Measurements from ENCODE around the gene KRTAP2-3. TPM values are rescaled to one million over a fixed set of nuclear protein-coding genes. Genes with fewer than 3 reads are reported as not detected.
A peak's percentile ranks its signal among the peaks of the same experiment; 100 is the strongest.

The KRTAP2-3 gene
- total RNA-seq, 1 experiment from 2014 or later, result 6.3 TPM

DNA sequence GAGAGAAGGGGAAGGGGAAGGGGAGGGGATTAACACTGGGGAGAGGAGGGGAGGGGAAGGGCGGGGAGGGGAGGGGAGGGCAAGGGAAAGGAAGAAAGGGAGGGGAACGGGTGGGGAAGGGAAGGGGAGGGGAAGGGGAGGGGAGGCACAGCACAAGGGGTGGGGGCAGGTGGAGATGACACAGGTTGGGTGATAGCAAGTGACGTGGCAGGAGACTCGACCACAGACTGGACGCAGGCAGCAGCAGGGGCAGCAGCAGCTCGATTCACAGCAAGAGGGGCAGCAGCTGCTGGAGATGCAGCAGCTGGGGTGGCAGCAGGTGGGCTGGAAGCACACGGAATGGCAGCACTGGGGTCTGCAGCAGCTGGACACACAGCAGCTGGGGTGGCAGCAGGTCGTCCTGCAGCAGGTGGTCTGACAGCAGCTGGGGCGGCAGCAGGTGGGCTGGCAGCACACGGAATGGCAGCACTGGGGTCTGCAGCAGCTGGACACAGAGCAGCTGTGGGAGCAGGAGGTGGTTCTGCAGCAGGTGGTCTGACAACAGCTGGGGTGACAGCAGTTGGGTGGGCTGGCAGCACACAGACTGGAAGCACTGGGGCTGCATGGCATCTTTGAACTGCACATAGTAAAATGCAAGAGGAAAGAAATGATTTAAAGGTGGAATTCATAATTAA lies 41.8 kb upstream of the KRTAP2-3 start, which contains the start of gene KRTAP4-16:
KRTAP4-16 (minus strand) TSS at position 624 of the 674 bp plus-strand sequence; CDS start at position 624, 0 bp downstream.
- H3K9me2 ChIP-seq (ENCODE audit: insufficient read depth), result no peaks in the 10 kb centered on the region
- intact Hi-C loops (cut with micrococcal nuclease), result no loop called here
- peaks cover 13 to 56% of the 10 kb centered on the region in 2 experiments for H3K4me1 ChIP-seq (ENCODE audit: control insufficient read depth in 1 of 2, insufficient read depth in 2 of 2, low read length in 2 of 2)
- H3K27me3 ChIP-seq (ENCODE audit: insufficient read depth, low read length), result no peaks in the 10 kb centered on the region
- H4K20me1 ChIP-seq (ENCODE audit: insufficient read depth), result no peaks in the 10 kb centered on the region
- H3K36me3 ChIP-seq (ENCODE audit: control insufficient read depth in 1 of 2, insufficient read depth in 2 of 2, low read length in 2 of 2), result peaks cover 0 to 4% of the 10 kb centered on the region in 2 experiments; a peak in 1 of 4 replicates
- no peak for TF ChIP-seq ZNF274 (IDR thresholded peaks at IDR 0.05; ENCODE audit: low read depth, low read length)
- TF ChIP-seq EZH2phosphoT487 (IDR thresholded peaks at IDR 0.05; ENCODE audit: borderline replicate concordance), result no peak
- no peak for TF ChIP-seq POLR2A (IDR thresholded peaks at IDR 0.05; ENCODE audit: borderline replicate concordance, extremely low read depth, insufficient read depth, insufficient read length)
- no peak for TF ChIP-seq FOSL1 (IDR thresholded peaks at IDR 0.05; ENCODE audit: low read depth)
- TF ChIP-seq REST (IDR thresholded peaks at IDR 0.05; ENCODE audit: low read depth), result no peak
- no peak for ATAC-seq
- H3K9me3 ChIP-seq (ENCODE audit: control insufficient read depth in 1 of 2, insufficient read depth in 1 of 2, low read depth in 1 of 2, low read length in 2 of 2), result no peaks in the 10 kb centered on the region
- H2AFZ ChIP-seq (ENCODE audit: low read depth, low read length, poor library complexity, severe bottlenecking), result no peak within 1 kb of the TSS
- BruUV-seq (replicated peaks), result no TSS peak
- H3K9ac ChIP-seq (ENCODE audit: low read length), result peak within 1 kb of the TSS; percentile 8; the same call in 1 of the 2 replicates
- CTCF ChIA-PET, result no interaction called here
- RAD21 ChIA-PET (ENCODE audit: low non-redundant PET in 1 of 2, low total read pairs in 2 of 2, uncharacterized antibody in 2 of 2, unreplicated experiment in 2 of 2), result no interaction called here
- peak within 1 kb of the TSS; percentile 19; the same call in 1 of the 2 replicates for H3K4me2 ChIP-seq (ENCODE audit: low read length)
- POLR2A ChIA-PET, result no interaction called here
- H3K4me3 ChIP-seq (replicated peaks in 1 of 2; ENCODE audit: low read depth in 1 of 2, low read length in 2 of 2), result no peak within 1 kb of the TSS
- no peak for DNase-seq (ENCODE audit: low read depth, low spot score)
- H3K27ac ChIP-seq (ENCODE audit: low read depth, low read length), result peak within 1 kb of the TSS; percentile 75
- H3K79me2 ChIP-seq (ENCODE audit: insufficient read depth, low read length), result no peaks in the 10 kb centered on the region

All from HCT116 (cell line).